Right cardiac atrium (tissue), 5 donors: Measurements from ENCODE around the gene OR5AU1. TPM values are rescaled to one million over a fixed set of nuclear protein-coding genes. Genes with fewer than 3 reads are reported as not detected.
A peak's percentile ranks its signal among the peaks of the same experiment; 100 is the strongest.
"Not testable (repeated sequence)": the region's sequence is repeated elsewhere in the genome, so short reads cannot be mapped to it uniquely, and the experiment has no call there.

Experiments
- ATAC-seq, 2 donors: fragments of 200-7000 bp; cut with Tn5 transposase; one replicate each; pipeline versions ENCODE4 v1.8.0 to v1.9.1; 2020; ENCODE audit warnings: moderate library complexity in 2 of 2, mild to moderate bottlenecking in 1 of 2
- DNase-seq, 3 donors: peaks; one replicate each; pipeline ENCODE4 v3.0.0-alpha.2; 2020
- H3K27ac ChIP-seq: one replicate; pipeline ENCODE4 v1.5.1; 2013; ENCODE audit warnings: mild to moderate bottlenecking, low read length, control low read depth, moderate library complexity
- H3K27me3 ChIP-seq: one replicate; pipeline ENCODE4 v1.6.1; 2013; ENCODE audit not compliant: control insufficient read depth, insufficient read depth
- H3K4me1 ChIP-seq: one replicate; pipeline ENCODE4 v1.6.1; 2013; ENCODE audit warnings: low read length; ENCODE audit not compliant: control insufficient read depth, insufficient read depth
- H3K4me3 ChIP-seq: one replicate; pipeline ENCODE4 v1.5.1; 2013; ENCODE audit warnings: low read length, control low read depth
- H3K9me3 ChIP-seq: one replicate; pipeline ENCODE4 v1.6.1; 2013; ENCODE audit warnings: low read length; ENCODE audit not compliant: control insufficient read depth
- WGBS: extraction: QIAGEN DNeasy Blood & Tissue Kit; methylation state at CpG from one replicate; pipeline ENCODE4 v1.1.7; 2013; 5-methylcytosine and 5-hydroxymethylcytosine counted together
- intact Hi-C, 4 donors: fragments of 100-400 bp; cut with DNase I; formaldehyde crosslinking; loops; one replicate each; pipeline versions ENCODE4 v1.11.0 to v1.14.0; 2022 to 2023
- polyA plus RNA-seq: library from polyadenylated mRNA; stranded (reverse); fragments of 200-250 nt; gene quantifications from one replicate; pipeline ENCODE4 v1.2.3, GENCODE V29; 2013
- total RNA-seq, 4 donors: library from RNA; stranded (reverse); fragmentation: NEBNext Ultra II Directional; extraction: Animal tissue kit (Norgen Biotek cat#: 25700); gene quantifications; one replicate each; pipeline ENCODE4 v1.2.1, GENCODE V29; 2021
- donor health status: healthy with polysubstance abuse.
- donor health status: DM: no; HTN: yes; CAD: no.
- donor health status: DM: no; HTN: no; CAD: no.
- donor health status: DM: no; HTN: yes; CAD: no; lungs with severe emphysema.
- donor health status: DM: yes; HTN: yes; CAD: no.

The OR5AU1 gene
- total and polyA plus RNA-seq, 5 donors: not detected

DNA sequence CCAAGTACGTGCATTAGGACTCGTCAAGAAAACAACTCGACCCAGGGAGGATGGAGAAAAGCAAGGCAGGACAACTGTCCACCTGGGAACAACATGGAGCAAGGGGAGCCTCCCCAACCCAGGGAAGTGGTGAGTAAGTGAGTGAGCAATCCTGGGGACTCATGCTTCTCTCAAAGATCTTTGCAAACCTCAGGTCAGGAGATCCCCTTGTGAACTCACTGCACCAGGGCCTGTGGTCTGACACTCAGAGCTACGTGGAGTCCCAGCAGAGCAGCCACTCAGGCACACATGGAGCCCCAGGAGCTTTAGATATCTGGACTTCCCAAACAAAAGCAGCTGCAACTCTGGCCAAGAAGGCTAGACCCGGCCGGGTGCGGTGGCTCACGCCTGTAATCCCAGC lies 12.2 kb upstream of the OR5AU1 start:
- Histone ChIP-seq H3K27me3 (no peaks in the 10 kb centered on the region), H3K27ac (no peak overlapping the region), H3K4me1 (no peaks in the 10 kb centered on the region), H3K4me3 (no peak overlapping the region), H3K9me3 (no peaks in the 10 kb centered on the region)
- intact Hi-C loops: no loop called here
- no peak for ATAC-seq
- no peak for DNase-seq
- 82% methylated on average over 8 of the region's 8 CpGs for WGBS

DNA sequence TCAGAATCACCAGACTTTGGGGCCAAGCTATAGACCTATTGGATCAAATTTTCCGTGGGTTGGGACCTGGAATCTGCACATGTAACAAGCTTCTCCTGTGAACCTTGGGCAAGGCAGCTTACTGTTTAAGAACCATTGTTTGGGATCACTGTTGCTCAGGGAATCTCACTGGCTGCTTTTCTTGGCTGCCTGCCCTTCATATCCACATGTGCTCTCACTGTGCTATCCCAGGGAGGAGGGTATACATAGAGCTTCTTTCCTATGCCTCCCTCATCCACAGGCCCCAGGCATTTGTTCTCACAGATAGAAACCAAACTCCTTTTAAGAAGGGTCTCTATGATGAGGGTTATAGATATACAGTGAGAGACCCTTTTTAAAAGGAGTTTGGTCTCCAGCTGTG lies 9.8 kb upstream of the OR5AU1 start:
- H3K27ac ChIP-seq, intact Hi-C loops, H3K4me1 ChIP-seq, H3K27me3 ChIP-seq, H3K9me3 ChIP-seq, DNase-seq, H3K4me3 ChIP-seq: not testable (repeated sequence)
- peak; percentile 79 to 82 for ATAC-seq
- WGBS: 53% methylated on average over 1 of the region's 1 CpG

GRCh38 chr14:21165002-21165605 lies 9.2 kb upstream of the OR5AU1 start:
- intact Hi-C loops, H3K4me1 ChIP-seq, DNase-seq, H3K9me3 ChIP-seq, H3K27ac ChIP-seq, H3K27me3 ChIP-seq, H3K4me3 ChIP-seq: not testable (repeated sequence)
- peak; percentile 30 to 37 for ATAC-seq
- 48% methylated on average over 7 of the region's 7 CpGs for WGBS

GRCh38 chr14:21163871-21164291 lies 8.0 kb upstream of the OR5AU1 start:
- 55% methylated on average over 4 of the region's 4 CpGs for WGBS
- Histone ChIP-seq H3K27me3 (no peaks in the 10 kb centered on the region), H3K9me3 (no peaks in the 10 kb centered on the region), H3K4me3 (no peak overlapping the region), H3K4me1 (no peaks in the 10 kb centered on the region), H3K27ac (no peak overlapping the region)
- intact Hi-C loops: no loop called here
- DNase-seq (no peak), ATAC-seq (no peak)

DNA sequence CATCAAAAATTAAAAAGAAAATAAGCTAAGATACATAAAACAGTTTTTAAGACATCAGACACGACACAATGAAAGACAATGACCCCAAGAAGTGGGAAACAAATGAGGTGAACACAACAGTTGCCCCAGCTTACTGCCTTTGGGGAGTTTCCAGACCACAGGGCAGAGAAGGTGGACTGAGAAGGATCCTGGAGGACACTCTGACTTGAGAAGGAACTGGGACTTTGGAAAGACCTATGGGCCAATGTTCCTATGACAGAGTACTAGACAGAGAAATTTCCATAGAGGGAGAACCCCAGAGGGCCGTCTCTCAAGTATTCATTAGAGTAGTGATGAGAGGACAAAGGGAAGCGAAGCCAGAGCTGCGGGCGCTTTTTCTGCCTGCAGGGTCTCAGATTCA lies 6.2 kb upstream of the OR5AU1 start:
- Histone ChIP-seq H3K27ac (no peak overlapping the region), H3K9me3 (no peaks in the 10 kb centered on the region), H3K27me3 (no peaks in the 10 kb centered on the region), H3K4me1 (no peaks in the 10 kb centered on the region), H3K4me3 (no peak overlapping the region)
- WGBS: 71% methylated on average over 5 of the region's 5 CpGs
- ATAC-seq (no peak), DNase-seq (no peak)
- intact Hi-C loops: no loop called here

- 69% methylated on average over 4 of the region's 4 CpGs for WGBS
- Histone ChIP-seq H3K9me3 (no peaks in the 10 kb centered on the region), H3K4me3 (no peak overlapping the region), H3K27me3 (no peaks in the 10 kb centered on the region), H3K27ac (no peak overlapping the region), H3K4me1 (no peaks in the 10 kb centered on the region)
- DNase-seq (no peak), ATAC-seq (no peak)
- intact Hi-C loops: no loop called here
Measured at GRCh38 chr14:21160061-21160610, 4.3 kb upstream of the OR5AU1 start.

GRCh38 chr14:21158175-21158574 lies 2.3 kb upstream of the OR5AU1 start:
- DNase-seq, H3K27me3 ChIP-seq, H3K4me1 ChIP-seq, H3K9me3 ChIP-seq, H3K27ac ChIP-seq, H3K4me3 ChIP-seq, intact Hi-C loops: not testable (repeated sequence)
- ATAC-seq: peak; percentile 50 to 72
- WGBS: 10% methylated on average over 1 of the region's 1 CpG

DNA sequence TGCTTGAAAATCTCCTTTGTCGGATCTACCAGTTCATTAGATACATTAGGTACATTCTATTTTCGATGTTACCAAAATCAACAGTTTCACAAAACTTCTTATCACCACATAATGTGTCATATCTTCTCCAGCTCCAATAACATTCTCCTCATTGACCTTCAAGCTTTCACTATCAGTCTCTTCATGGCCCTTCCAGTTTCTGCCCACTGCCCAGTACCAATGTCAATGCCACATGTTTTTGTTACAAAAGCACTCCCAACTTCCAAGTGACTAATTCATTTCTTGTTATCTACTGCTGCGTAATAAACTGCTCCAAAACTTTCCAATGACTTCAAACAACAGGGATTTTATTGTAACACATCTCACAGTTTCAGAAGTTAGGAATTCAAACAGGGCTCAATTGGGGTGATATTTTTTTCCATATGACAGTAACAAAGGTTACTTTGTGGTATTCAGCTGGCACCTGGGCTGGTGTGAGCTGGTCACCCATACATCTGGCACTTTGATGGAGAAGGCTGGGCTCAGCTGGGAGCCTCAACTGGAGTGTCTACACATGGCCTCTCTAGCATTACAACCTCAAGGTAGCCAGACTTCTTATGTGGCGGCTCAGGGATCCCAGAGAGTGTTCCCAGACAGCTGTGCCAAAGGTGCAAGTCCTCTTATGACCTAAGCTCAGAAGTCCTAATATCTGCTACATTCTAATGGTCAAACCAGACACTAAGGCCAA lies 6.1 kb downstream of the OR5AU1 start:
- WGBS: 79% methylated on average over 4 of the region's 4 CpGs
- Histone ChIP-seq H3K4me1 (no peaks in the 10 kb centered on the region), H3K9me3 (peaks cover 2% of the 10 kb centered on the region), H3K27me3 (no peaks in the 10 kb centered on the region), H3K4me3 (no peak overlapping the region), H3K27ac (no peak overlapping the region)
- intact Hi-C loops: no loop called here
- no peak for ATAC-seq
- DNase-seq: no peak

DNA sequence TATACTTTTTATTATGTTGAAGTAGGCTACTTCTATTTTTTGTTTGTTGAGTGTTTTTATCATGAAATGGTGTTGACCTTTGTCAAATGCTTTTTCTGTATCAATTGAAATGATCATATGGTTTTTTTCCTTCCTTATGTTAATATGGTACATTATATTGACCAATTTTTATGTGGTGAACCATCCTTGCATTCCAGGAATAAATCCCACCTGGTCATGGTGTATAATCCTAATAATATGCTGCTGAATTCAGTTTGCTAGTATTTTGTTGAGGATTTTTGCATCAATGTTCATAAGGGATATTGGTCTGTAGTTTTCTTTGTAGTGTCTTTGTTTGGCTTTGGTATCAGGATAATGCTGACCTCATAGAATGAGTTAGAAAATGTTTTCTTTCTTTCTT lies 10.4 kb downstream of the OR5AU1 start:
- intact Hi-C loops: no loop called here
- no peak for ATAC-seq

GRCh38 chr14:21142357-21142756 lies 13.5 kb downstream of the OR5AU1 start:
- no peak overlapping the region for H3K27ac ChIP-seq
- 94% methylated on average over 1 of the region's 1 CpG for WGBS
- no peak for ATAC-seq
- H3K27me3 ChIP-seq: no peaks in the 10 kb centered on the region
- DNase-seq: no peak
- no peak overlapping the region for H3K4me3 ChIP-seq
- peaks cover 2% of the 10 kb centered on the region for H3K9me3 ChIP-seq
- intact Hi-C loops: no loop called here
- H3K4me1 ChIP-seq: no peaks in the 10 kb centered on the region

More for the DNA sequence above, 10.4 kb downstream of the OR5AU1 start:
- H3K4me3 ChIP-seq: no peak overlapping the region
- H3K27ac ChIP-seq: no peak overlapping the region
- no peaks in the 10 kb centered on the region for H3K4me1 ChIP-seq
- DNase-seq: no peak
- no peaks in the 10 kb centered on the region for H3K27me3 ChIP-seq
- peaks cover 2% of the 10 kb centered on the region for H3K9me3 ChIP-seq

GRCh38 chr14:21136024-21136423 lies 19.8 kb downstream of the OR5AU1 start:
- ATAC-seq (no peak), DNase-seq (no peak)
- intact Hi-C loops: no loop called here
- Histone ChIP-seq H3K4me1 (no peaks in the 10 kb centered on the region), H3K27ac (no peak overlapping the region), H3K27me3 (no peaks in the 10 kb centered on the region), H3K4me3 (no peak overlapping the region), H3K9me3 (no peaks in the 10 kb centered on the region)
- 14% methylated on average over 1 of the region's 1 CpG for WGBS
